ENCODE results near the gene SPART. TPM values are rescaled to one million over a fixed set of nuclear protein-coding genes. Genes with fewer than 3 reads are reported as not detected.

Gene SPART
- total and polyA plus RNA-seq, 2 experiments from 2014 or later: 29.4 to 34.2 TPM

GRCh38 chr13:36259361-36260137 is 86.6 kb downstream of the SPART start:
- Histone ChIP-seq H3K36me3 (no peaks in the 10 kb centered on the region), H3K4me1 (ENCODE audit: low read depth) (no peaks in the 10 kb centered on the region), H3K27ac (no peak overlapping the region), H3K4me3 (no peak overlapping the region), H3K27me3 (no peaks in the 10 kb centered on the region), H3K9me3 (ENCODE audit: low read depth) (no peaks in the 10 kb centered on the region)
- TF ChIP-seq CTCF (IDR thresholded peaks at IDR 0.05; ENCODE audit: low read depth, low read length): no peak
- DNase-seq (ENCODE audit: low read depth in 1 of 2, low spot score in 1 of 2): no peak

GRCh38 chr13:36258831-36259230 is 87.4 kb downstream of the SPART start:
- H3K27me3 ChIP-seq: no peaks in the 10 kb centered on the region
- TF ChIP-seq CTCF (IDR thresholded peaks at IDR 0.05; ENCODE audit: low read depth, low read length): no peak
- H3K36me3 ChIP-seq: no peaks in the 10 kb centered on the region
- H3K27ac ChIP-seq: no peak overlapping the region
- H3K4me1 ChIP-seq (ENCODE audit: low read depth): no peaks in the 10 kb centered on the region
- no peak for DNase-seq (ENCODE audit: low read depth in 1 of 2, low spot score in 1 of 2)
- H3K9me3 ChIP-seq (ENCODE audit: low read depth): no peaks in the 10 kb centered on the region
- no peak overlapping the region for H3K4me3 ChIP-seq

Other genes starting within 250 kb of the SPART start
- gene DCLK1, start 215.0 kb downstream of the SPART start, total RNA-seq: 0.04 and 0.09 TPM in 2 replicates
- gene DCLK1, start 215.0 kb downstream of the SPART start, polyA plus RNA-seq: not detected in 2 replicates
- gene SOHLH2, start 131.8 kb downstream of the SPART start, total RNA-seq: 1.6 and 7.0 TPM in 2 replicates
- 3.0 and 9.2 TPM in 2 replicates for gene SOHLH2, start 131.8 kb downstream of the SPART start, polyA plus RNA-seq
- 3.1 and 6.9 TPM in 2 replicates for gene CCDC169, start 48.6 kb downstream of the SPART start, total RNA-seq
- 6.9 and 16.0 TPM in 2 replicates for gene CCDC169, start 48.6 kb downstream of the SPART start, polyA plus RNA-seq
- gene CCNA1, start 86.1 kb upstream of the SPART start, total RNA-seq: 1.4 TPM in 1 of 2 replicates, not detected in the other
- 0.26 and 0.96 TPM in 2 replicates for gene CCNA1, start 86.1 kb upstream of the SPART start, polyA plus RNA-seq

Data from cardiac muscle cell (in vitro differentiated cells and primary cell).